ENCODE data around the gene MTR.

- TF ChIP-seq CTCF (IDR thresholded peaks at IDR 0.05; ENCODE audit: insufficient read depth, low read length, poor library complexity, severe bottlenecking) (no peak), EZH2phosphoT487 (conservative IDR thresholded peaks at IDR 0.05; ENCODE audit: low read length) (no peak)
Measured at GRCh38 chr1:236890152-236891056, 95.3 kb downstream of the MTR start.

Data from SU-DHL-6 (cell line).